GM18858 (cell line): ENCODE measurements around the gene LY6G6F.
A peak's percentile ranks its signal among the peaks of the same experiment; 100 is the strongest.

Experiments
- ATAC-seq: cut with Tn5 transposase; IDR thresholded peaks from one replicate; pipeline ENCODE4 v1.9.1; 2021; ENCODE audit not compliant: unreplicated experiment

LY6G6F gene

GRCh38 chr6:31737991-31738979 is 31.6 kb downstream of the LY6G6F start:
- ATAC-seq: no peak

- ATAC-seq: peak; percentile 51
Observed at GRCh38 chr6:31739639-31740396, 33.2 kb downstream of the LY6G6F start, which contains the start of gene MSH5. MSH5 (plus strand) TSS chr6:31740005; CDS start chr6:31740467, 462 bp downstream.

GRCh38 chr6:31740397-31741223 is 33.9 kb downstream of the LY6G6F start:
- no peak for ATAC-seq

GRCh38 chr6:31741815-31742214 is 35.1 kb downstream of the LY6G6F start:
- no peak for ATAC-seq

GRCh38 chr6:31742894-31743293 is 36.2 kb downstream of the LY6G6F start:
- no peak for ATAC-seq

DNA sequence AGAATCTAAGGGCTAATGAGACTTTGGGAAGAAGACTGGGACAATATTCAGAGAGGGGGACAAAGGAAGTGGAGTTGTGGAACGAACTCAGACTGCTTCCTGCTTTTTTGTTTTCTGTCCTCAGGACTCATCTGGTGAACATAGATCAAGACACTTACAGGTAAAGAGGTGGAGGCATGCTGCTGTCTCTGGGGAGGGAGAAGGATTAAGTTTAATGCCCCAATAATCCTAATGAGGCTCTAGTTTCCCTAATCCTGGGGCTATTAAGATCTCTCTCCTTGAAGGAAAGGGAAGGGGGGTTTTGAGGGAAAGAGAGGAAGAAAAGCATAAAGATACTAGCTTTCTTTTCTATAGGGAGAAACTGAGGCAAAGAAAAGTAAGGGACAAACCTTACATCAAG is 37.8 kb downstream of the LY6G6F start:
- no peak for ATAC-seq

- no peak for ATAC-seq
Observed at GRCh38 chr6:31749301-31750036, 42.8 kb downstream of the LY6G6F start.

GRCh38 chr6:31750411-31751022 is 43.9 kb downstream of the LY6G6F start:
- no peak for ATAC-seq

DNA sequence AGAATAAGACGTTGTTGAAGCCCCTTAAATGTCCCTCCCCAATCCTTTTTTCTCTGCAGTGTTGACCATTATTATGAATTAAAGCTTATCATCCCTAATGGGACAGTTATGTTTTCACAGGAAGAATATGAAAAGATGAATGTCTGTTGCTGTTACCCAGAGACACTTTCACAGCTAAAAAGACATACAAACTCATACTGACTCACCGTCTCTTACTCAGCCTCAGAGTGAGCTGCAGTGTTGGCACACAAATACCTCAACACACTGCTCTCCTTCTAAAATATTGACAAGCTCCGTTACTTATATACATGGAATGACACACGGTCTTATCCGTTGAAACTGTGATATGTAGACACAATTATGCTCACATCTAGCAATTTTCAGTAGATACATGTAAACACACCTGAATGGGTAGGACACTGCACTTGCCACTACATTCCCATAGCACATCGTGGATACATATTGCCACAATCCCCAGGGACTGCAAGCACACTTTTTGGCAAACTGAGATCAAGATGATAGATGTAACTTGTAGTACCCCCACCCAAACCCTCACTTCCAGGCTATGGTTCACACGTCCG is 46.2 kb downstream of the LY6G6F start:
- ATAC-seq: no peak

DNA sequence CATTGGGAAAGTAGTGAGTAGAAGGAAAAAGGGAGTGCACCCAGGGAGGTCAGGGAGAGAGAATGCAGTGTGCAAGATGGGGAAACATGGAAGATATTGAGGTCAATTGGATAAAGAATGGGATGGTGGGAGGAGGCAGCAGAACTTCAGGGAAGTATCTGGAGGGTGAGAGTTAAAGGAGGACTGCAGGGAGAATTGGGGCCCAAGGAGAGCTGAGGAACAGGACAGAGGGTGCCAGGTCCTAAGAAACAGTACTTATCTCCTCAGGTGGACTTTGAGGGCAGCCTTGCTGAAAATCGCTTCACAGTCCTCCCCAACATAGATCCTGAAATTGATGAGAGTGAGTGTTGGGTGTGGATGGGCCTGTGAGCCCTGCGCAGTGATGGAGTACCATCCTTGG is 51.6 kb downstream of the LY6G6F start:
- no peak for ATAC-seq
